MM.1S (cell line): ENCODE data around the gene NUBP2.

Source experiments
- DNase-seq: peaks from one replicate; pipeline ENCODE4 v3.0.0-alpha.2; 2015
- H2AFZ ChIP-seq: fragments of 300-600 bp; sonication (generic); 2 replicates; pipeline ENCODE4 v1.6.0; 2016; ENCODE audit warnings: antibody characterized with exemption, low read length
- H3F3A ChIP-seq: fragments of 300-600 bp; sonication (generic); 2 replicates; pipeline ENCODE4 v1.6.1; 2016; ENCODE audit warnings: mild to moderate bottlenecking, antibody characterized with exemption, low read length, moderate library complexity, mixed read lengths; ENCODE audit not compliant: insufficient read depth
- H3K27ac ChIP-seq: fragments of 300-600 bp; sonication (generic); 2 replicates; pipeline ENCODE4 v1.5.1; 2016; ENCODE audit warnings: mild to moderate bottlenecking, low read length
- H3K27me3 ChIP-seq: fragments of 300-600 bp; sonication (generic); replicated peaks from 2 replicates; pipeline ENCODE4 v1.6.0; 2016; ENCODE audit warnings: low read length; ENCODE audit not compliant: insufficient read depth
- H3K36me3 ChIP-seq: fragments of 300-600 bp; sonication (generic); replicated peaks from 2 replicates; pipeline ENCODE4 v1.6.1; 2016; ENCODE audit warnings: mild to moderate bottlenecking, low read length, mixed read lengths; ENCODE audit not compliant: insufficient read depth
- H3K4me1 ChIP-seq: fragments of 300-600 bp; sonication (generic); 2 replicates; pipeline ENCODE4 v1.6.1; 2016; ENCODE audit warnings: low read length, mixed read lengths
- H3K4me2 ChIP-seq: fragments of 300-600 bp; sonication (generic); 2 replicates; pipeline ENCODE4 v1.6.0; 2016; ENCODE audit warnings: low read depth, low read length
- H3K4me3 ChIP-seq: fragments of 300-600 bp; sonication (generic); 2 replicates; pipeline ENCODE4 v1.5.1; 2016; ENCODE audit warnings: low read length, mixed read lengths
- H3K79me2 ChIP-seq: fragments of 300-600 bp; sonication (generic); 2 replicates; pipeline ENCODE4 v1.6.1; 2016; ENCODE audit warnings: mixed run types, low read length, mixed read lengths
- H3K9ac ChIP-seq: fragments of 300-600 bp; sonication (generic); 2 replicates; pipeline ENCODE4 v1.6.1; 2016; ENCODE audit warnings: low read length, mixed read lengths
- H3K9me2 ChIP-seq: fragments of 300-600 bp; sonication (generic); replicated peaks from 2 replicates; pipeline ENCODE4 v1.6.1; 2016; ENCODE audit warnings: mild to moderate bottlenecking, low read length, mixed read lengths; ENCODE audit not compliant: insufficient read depth
- H3K9me3 ChIP-seq: fragments of 300-600 bp; sonication (generic); replicated peaks from 2 replicates; pipeline ENCODE4 v1.6.1; 2016; ENCODE audit warnings: mild to moderate bottlenecking, low read length, mixed read lengths; ENCODE audit not compliant: insufficient read depth
- H4K20me1 ChIP-seq: fragments of 300-600 bp; sonication (generic); 2 replicates; pipeline ENCODE4 v1.6.1; 2016; ENCODE audit warnings: mild to moderate bottlenecking, low read length, moderate library complexity, mixed read lengths; ENCODE audit not compliant: insufficient read depth
- CTCF ChIP-seq: fragments of 300-600 bp; sonication (generic); IDR thresholded peaks from 2 replicates; pipeline ENCODE4 v1.5.1; 2016; ENCODE audit warnings: antibody characterized with exemption, low read length, mixed read lengths
- EZH2 ChIP-seq: fragments of 300-600 bp; sonication (generic); optimal IDR thresholded peaks from 2 replicates; pipeline ENCODE3; 2017; ENCODE audit warnings: low read depth, mild to moderate bottlenecking, antibody characterized with exemption, low read length, mixed read lengths
- EZH2phosphoT487 ChIP-seq: fragments of 300-600 bp; sonication (generic); IDR thresholded peaks from 2 replicates; pipeline ENCODE4 v1.6.1; 2018; ENCODE audit warnings: antibody characterized with exemption, low read length

NUBP2 gene

GRCh38 chr16:1743376-1744337 lies 39.1 kb upstream of the NUBP2 start:
- H3K27me3 ChIP-seq, result no peaks in the 10 kb centered on the region
- H3K9me2 ChIP-seq, result no peaks in the 10 kb centered on the region
- no peak overlapping the region for H3K4me2 ChIP-seq
- no peak overlapping the region for H3K9ac ChIP-seq
- TF ChIP-seq EZH2, result no peak
- no peak for TF ChIP-seq CTCF
- no peak overlapping the region for H3K27ac ChIP-seq
- no peaks in the 10 kb centered on the region for H3K79me2 ChIP-seq
- H3K4me1 ChIP-seq, result no peaks in the 10 kb centered on the region
- H3F3A ChIP-seq, result peaks cover 5% of the 10 kb centered on the region; the same call in 1 of the 2 replicates
- no peak overlapping the region for H2AFZ ChIP-seq
- H3K9me3 ChIP-seq, result no peaks in the 10 kb centered on the region
- no peak overlapping the region for H3K4me3 ChIP-seq
- H3K36me3 ChIP-seq, result no peaks in the 10 kb centered on the region
- no peak for DNase-seq
- no peaks in the 10 kb centered on the region for H4K20me1 ChIP-seq

- H3K36me3 ChIP-seq, result no peaks in the 10 kb centered on the region
- 0 out of 2 replicates have a peak, but pooled peaks cover 2% of the 10 kb centered on the region for H3F3A ChIP-seq
- no peaks in the 10 kb centered on the region for H4K20me1 ChIP-seq
- no peak for TF ChIP-seq EZH2phosphoT487
- no peak for TF ChIP-seq EZH2
- no peak for TF ChIP-seq CTCF
- no peak for DNase-seq
- H3K27ac ChIP-seq, result no peak overlapping the region
- no peaks in the 10 kb centered on the region for H3K27me3 ChIP-seq
- H3K9me2 ChIP-seq, result no peaks in the 10 kb centered on the region
- H2AFZ ChIP-seq, result no peak overlapping the region
- no peak overlapping the region for H3K4me2 ChIP-seq
- H3K4me1 ChIP-seq, result no peaks in the 10 kb centered on the region
- H3K4me3 ChIP-seq, result no peak overlapping the region
- H3K9ac ChIP-seq, result no peak overlapping the region
- H3K79me2 ChIP-seq, result no peaks in the 10 kb centered on the region
- no peaks in the 10 kb centered on the region for H3K9me3 ChIP-seq
These were observed 38.4 kb upstream of the NUBP2 start for GRCh38 chr16:1744338-1744840.

DNA sequence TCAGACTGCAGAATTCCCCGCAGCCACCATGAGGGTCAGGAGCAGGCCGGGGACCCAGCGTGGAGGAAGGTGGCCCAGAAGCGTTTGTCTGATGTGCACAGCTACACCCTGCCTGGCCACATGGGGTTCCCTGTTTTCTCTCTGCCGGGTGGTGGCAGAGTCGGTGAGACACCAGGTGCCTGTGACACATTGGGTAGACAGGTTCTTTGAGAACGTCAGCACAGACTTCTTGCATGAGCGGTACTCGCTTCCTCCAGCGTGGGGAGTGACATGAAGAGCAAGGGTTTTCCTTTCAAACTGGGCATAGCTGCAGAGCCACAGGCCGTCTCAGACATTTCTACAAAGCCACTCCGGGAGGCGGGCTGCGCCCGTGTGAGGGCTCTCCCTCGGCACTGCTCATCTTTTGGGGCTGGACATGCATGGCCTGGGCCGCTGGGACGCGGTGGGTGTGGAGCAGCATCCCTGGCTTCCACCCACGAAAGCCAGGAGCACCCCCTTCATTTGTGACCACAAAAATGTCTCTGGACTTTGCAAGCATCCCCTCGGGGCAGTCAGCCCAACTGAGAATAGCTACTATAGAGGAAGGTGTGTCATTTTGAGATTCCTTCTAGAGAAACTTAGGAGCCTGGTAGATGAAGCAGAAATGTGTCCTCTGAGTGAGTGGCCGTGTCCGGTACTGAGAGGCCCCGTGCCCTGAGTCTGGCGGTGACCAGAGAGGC lies 37.4 kb upstream of the NUBP2 start:
- Histone ChIP-seq H3F3A (no peaks in the 10 kb centered on the region), H3K27me3 (no peaks in the 10 kb centered on the region), H3K9ac (no peak overlapping the region), H3K36me3 (no peaks in the 10 kb centered on the region), H3K27ac (no peak overlapping the region), H4K20me1 (no peaks in the 10 kb centered on the region), H3K9me2 (no peaks in the 10 kb centered on the region), H3K4me2 (no peak overlapping the region), H3K4me1 (no peaks in the 10 kb centered on the region), H3K79me2 (no peaks in the 10 kb centered on the region), H2AFZ (no peak overlapping the region), H3K9me3 (no peaks in the 10 kb centered on the region), H3K4me3 (no peak overlapping the region)
- TF ChIP-seq EZH2phosphoT487 (no peak), CTCF (no peak), EZH2 (no peak)
- DNase-seq, result no peak
